GM18873 (cell line): ENCODE results near the gene OSBPL3.

Experiments used
- ATAC-seq: cut with Tn5 transposase; IDR thresholded peaks from one replicate; pipeline ENCODE4 v1.9.1; 2021; ENCODE audit warnings: mild to moderate bottlenecking, moderate library complexity, moderate number of reproducible peaks; ENCODE audit not compliant: unreplicated experiment, low FRiP score

Gene OSBPL3

GRCh38 chr7:24777806-24778205 lies 202.2 kb downstream of the OSBPL3 start:
- ATAC-seq = no peak

GRCh38 chr7:24773646-24774045 lies 206.3 kb downstream of the OSBPL3 start:
- no peak for ATAC-seq

- ATAC-seq = no peak
Observed at GRCh38 chr7:24769851-24770250, 210.1 kb downstream of the OSBPL3 start.

GRCh38 chr7:24769014-24769830 lies 210.8 kb downstream of the OSBPL3 start:
- ATAC-seq = no peak

- ATAC-seq = no peak
Observed at GRCh38 chr7:24767878-24768569, 212.0 kb downstream of the OSBPL3 start.

- no peak for ATAC-seq
Observed at GRCh38 chr7:24764972-24765744, 214.8 kb downstream of the OSBPL3 start.

- ATAC-seq = no peak
Observed at GRCh38 chr7:24764011-24764410, 216.0 kb downstream of the OSBPL3 start.

GRCh38 chr7:24763303-24763901 lies 216.6 kb downstream of the OSBPL3 start:
- no peak for ATAC-seq

- ATAC-seq = no peak
Observed at GRCh38 chr7:24762771-24763170, 217.2 kb downstream of the OSBPL3 start.

GRCh38 chr7:24760968-24761367 lies 219.0 kb downstream of the OSBPL3 start:
- no peak for ATAC-seq

- no peak for ATAC-seq
Observed at GRCh38 chr7:24757353-24758275, 222.4 kb downstream of the OSBPL3 start, which contains the start of gene GSDME. Gene GSDME (minus strand): TSS chr7:24757464. CDS start chr7:24749774, 7,690 bp downstream.

GRCh38 chr7:24756545-24757352 lies 223.2 kb downstream of the OSBPL3 start:
- no peak for ATAC-seq

- ATAC-seq = peak; percentile 77
Observed at GRCh38 chr7:24755541-24756407, 224.2 kb downstream of the OSBPL3 start.

GRCh38 chr7:24754906-24755506 lies 225.0 kb downstream of the OSBPL3 start:
- ATAC-seq = no peak

GRCh38 chr7:24752073-24752800 lies 227.7 kb downstream of the OSBPL3 start:
- no peak for ATAC-seq

GRCh38 chr7:24751484-24751883 lies 228.5 kb downstream of the OSBPL3 start:
- no peak for ATAC-seq
